ENCODE data around the gene CSTB.
"Not testable (repeated sequence)": the region's sequence is repeated elsewhere in the genome, so short reads cannot be mapped to it uniquely, and the experiment has no call there.

- not testable (repeated sequence) for TF ChIP-seq CTCF (IDR thresholded peaks at IDR 0.05); EZH2 (IDR thresholded peaks at IDR 0.05; ENCODE audit: borderline replicate concordance, insufficient read depth, low read depth, low read length, poor library complexity, severe bottlenecking)
Measured at GRCh38 chr21:43822166-43822565, 46.1 kb upstream of the CSTB start.

Data from B cell (primary cell).